HG03565 (cell line): ENCODE results near the gene NEK11.
"Not testable (repeated sequence)": the region's sequence is repeated elsewhere in the genome, so short reads cannot be mapped to it uniquely, and the experiment has no call there.

ENCODE experiments used
- ATAC-seq: cut with Tn5 transposase; IDR thresholded peaks from one replicate; pipeline ENCODE4 v1.9.1; 2021; ENCODE audit warnings: mild to moderate bottlenecking, moderate library complexity; ENCODE audit not compliant: unreplicated experiment

The NEK11 gene

GRCh38 chr3:131353016-131353877 lies 326.6 kb downstream of the NEK11 start:
- ATAC-seq = no peak

- ATAC-seq = no peak
Observed at GRCh38 chr3:131353986-131354385, 327.3 kb downstream of the NEK11 start.

GRCh38 chr3:131356006-131356595 lies 329.4 kb downstream of the NEK11 start:
- ATAC-seq = no peak

GRCh38 chr3:131357275-131357674 lies 330.6 kb downstream of the NEK11 start:
- ATAC-seq = no peak

- no peak for ATAC-seq
Observed at GRCh38 chr3:131360191-131360755, 333.6 kb downstream of the NEK11 start.

GRCh38 chr3:131361066-131361463 lies 334.4 kb downstream of the NEK11 start:
- ATAC-seq = not testable (repeated sequence)

GRCh38 chr3:131361464-131362421 lies 335.1 kb downstream of the NEK11 start:
- ATAC-seq = peak; percentile 95

GRCh38 chr3:131363275-131363674 lies 336.6 kb downstream of the NEK11 start:
- ATAC-seq = no peak

GRCh38 chr3:131370935-131371687 lies 344.4 kb downstream of the NEK11 start:
- no peak for ATAC-seq

- no peak for ATAC-seq
Observed at GRCh38 chr3:131371688-131372066, 345.0 kb downstream of the NEK11 start.

GRCh38 chr3:131374741-131375140 lies 348.1 kb downstream of the NEK11 start:
- ATAC-seq = no peak

GRCh38 chr3:131380821-131381444 lies 354.3 kb downstream of the NEK11 start:
- ATAC-seq = not testable (repeated sequence)

- peak; percentile 97 for ATAC-seq
Observed at GRCh38 chr3:131381445-131382291, 355.0 kb downstream of the NEK11 start, which contains the start of gene NUDT16. Gene NUDT16 (plus strand): TSS chr3:131381774. CDS start chr3:131381805, 31 bp downstream.

- no peak for ATAC-seq
Observed at GRCh38 chr3:131386429-131387165, 359.9 kb downstream of the NEK11 start.

- ATAC-seq = no peak
Observed at GRCh38 chr3:131387796-131388489, 361.3 kb downstream of the NEK11 start.

- ATAC-seq = no peak
Observed at GRCh38 chr3:131388490-131388799, 361.8 kb downstream of the NEK11 start.

- no peak for ATAC-seq
Observed at GRCh38 chr3:131390331-131390730, 363.7 kb downstream of the NEK11 start.

GRCh38 chr3:131393051-131393450 lies 366.4 kb downstream of the NEK11 start:
- ATAC-seq = no peak
